GM21423 (cell line): ENCODE results near the gene LGMN.
"Not testable (repeated sequence)": the region's sequence is repeated elsewhere in the genome, so short reads cannot be mapped to it uniquely, and the experiment has no call there.

Experiments used
- ATAC-seq: cut with Tn5 transposase; IDR thresholded peaks from one replicate; pipeline ENCODE4 v1.9.1; 2021; ENCODE audit warnings: mild to moderate bottlenecking, moderate library complexity; ENCODE audit not compliant: unreplicated experiment

Gene LGMN

DNA sequence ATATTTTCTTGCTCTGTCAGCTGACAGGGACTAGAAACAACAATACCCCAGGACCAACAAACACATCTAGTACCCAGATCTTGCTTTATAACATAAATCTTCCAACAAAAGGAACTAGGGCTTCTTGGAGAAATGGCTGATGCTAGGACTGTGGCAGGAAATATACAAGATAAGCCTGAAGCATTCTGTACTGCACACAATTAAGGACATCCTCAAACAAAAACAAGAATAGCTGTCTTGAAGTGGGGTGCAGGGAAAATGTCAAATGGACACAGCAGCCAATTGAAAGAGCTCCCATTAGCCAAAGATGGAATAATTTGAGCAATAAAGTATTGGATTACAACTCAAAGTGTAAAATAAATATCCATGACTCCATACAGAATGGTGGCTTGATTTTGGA is 50.0 kb downstream of the LGMN start:
- ATAC-seq: no peak

DNA sequence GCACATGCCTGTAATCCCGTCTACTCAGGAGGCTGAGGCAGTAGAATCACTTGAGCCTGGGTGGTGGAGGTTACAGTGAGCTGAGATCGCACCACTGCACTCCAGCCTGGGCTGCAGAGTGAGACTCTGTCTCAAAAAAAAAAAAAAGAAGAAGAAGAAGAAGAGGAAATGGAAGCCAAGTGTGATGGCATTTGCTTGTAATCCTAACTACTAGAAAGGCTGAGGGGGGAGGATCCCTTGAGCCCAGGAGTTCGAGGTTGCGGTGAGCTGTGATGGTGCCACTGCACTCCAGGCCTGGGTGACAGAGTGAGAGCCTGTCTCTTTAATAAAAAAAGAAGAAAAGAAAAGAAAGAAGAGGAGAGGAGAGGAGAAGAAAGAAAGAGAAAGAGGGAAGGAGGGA is 52.1 kb downstream of the LGMN start:
- ATAC-seq: no peak

DNA sequence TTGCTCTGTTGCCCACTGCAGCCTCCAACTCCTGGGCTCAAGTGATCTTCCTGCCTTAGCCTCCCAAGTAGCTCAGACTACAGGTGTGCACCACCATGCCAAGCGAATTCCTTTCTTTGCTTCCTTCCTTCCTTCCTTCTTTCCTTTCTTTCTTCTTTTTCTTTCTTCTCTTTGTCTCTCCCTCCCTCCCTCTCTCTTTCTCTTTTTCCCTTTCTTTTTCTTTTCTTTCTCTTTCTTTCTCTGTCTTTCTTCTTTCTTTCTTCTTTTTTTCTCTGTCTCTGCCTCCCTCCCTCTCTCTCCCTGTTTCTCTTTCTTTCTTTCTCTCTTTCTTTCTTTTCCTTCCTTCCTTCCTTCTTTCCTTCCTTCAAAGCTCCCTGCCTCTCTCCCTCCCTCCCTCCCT is 52.9 kb downstream of the LGMN start:
- no peak for ATAC-seq

DNA sequence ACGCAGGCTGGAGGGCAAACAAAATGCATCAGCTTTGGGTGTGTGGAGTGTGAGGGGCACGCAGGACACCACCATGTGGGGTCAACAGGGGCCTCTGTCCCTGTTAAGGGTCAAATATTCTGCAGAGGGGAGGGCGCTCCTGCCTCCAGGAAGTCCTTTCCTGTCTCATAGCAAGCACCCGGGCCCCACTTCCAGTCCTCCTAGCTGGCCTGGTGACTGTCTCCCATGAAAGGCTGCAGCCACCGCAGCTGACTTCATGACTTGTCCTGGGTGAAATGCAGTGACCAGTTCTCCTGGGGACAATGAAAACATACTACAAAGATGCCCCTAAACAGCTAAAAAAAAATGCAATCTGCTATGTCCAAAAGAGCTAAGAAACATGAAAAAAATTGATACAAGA is 53.6 kb downstream of the LGMN start:
- ATAC-seq: no peak

DNA sequence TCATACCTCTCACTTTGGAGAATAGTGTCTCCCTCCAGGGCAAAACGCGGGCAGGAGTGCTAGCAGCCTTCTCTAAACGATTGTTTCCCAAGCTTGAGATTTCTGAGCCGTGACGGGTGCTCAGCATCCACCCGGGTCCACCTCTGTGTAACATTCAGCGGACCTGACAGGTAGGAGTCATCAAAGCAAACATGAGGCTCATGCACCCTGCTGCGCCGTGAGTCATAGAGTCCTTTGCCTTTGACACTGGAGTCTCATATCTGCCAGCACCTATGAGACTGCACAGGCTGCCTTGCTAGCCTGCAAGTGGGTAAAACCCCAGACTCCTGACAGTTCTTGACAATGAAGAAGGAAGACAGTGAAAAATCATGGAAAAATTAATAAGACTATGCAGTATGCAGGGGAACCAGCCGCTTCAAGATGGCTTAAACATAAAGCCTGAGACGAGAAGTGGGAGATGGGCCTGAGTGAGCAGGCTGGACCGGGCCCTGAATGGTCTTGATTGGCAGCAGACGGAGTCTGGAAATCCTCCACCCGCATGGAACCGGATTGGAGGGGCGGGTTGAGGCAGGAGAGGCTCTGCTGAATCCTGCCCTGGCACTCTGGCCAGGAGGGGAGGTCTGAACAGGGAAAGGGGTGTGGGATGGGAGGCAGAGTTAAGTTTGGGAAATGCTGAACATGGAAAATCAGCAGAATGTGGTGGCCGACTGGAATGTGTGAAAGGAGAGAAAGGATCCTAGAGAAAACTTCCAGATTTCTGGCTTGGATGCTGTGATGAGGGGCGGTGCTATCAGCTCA is 54.2 kb downstream of the LGMN start:
- no peak for ATAC-seq

DNA sequence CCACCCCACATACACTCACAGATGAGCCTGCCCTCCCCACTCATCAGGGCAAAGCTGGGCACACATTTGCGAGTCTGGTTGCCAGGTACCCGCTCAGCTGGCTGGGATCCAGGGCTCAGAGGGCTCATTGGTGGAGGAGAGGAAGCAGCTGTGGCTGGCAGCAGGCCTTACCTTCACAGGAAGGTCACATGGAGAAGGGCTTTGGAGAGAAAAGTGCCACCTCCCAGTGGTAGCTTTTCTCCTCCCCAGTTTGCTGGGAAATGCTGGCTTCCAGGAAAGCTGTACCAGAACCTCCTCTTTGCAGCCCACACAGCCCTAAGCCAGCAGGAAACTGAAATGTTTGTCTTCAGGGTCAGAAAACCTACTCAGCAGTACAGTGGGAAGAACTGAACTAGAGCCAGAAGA is 55.6 kb downstream of the LGMN start:
- ATAC-seq: no peak

DNA sequence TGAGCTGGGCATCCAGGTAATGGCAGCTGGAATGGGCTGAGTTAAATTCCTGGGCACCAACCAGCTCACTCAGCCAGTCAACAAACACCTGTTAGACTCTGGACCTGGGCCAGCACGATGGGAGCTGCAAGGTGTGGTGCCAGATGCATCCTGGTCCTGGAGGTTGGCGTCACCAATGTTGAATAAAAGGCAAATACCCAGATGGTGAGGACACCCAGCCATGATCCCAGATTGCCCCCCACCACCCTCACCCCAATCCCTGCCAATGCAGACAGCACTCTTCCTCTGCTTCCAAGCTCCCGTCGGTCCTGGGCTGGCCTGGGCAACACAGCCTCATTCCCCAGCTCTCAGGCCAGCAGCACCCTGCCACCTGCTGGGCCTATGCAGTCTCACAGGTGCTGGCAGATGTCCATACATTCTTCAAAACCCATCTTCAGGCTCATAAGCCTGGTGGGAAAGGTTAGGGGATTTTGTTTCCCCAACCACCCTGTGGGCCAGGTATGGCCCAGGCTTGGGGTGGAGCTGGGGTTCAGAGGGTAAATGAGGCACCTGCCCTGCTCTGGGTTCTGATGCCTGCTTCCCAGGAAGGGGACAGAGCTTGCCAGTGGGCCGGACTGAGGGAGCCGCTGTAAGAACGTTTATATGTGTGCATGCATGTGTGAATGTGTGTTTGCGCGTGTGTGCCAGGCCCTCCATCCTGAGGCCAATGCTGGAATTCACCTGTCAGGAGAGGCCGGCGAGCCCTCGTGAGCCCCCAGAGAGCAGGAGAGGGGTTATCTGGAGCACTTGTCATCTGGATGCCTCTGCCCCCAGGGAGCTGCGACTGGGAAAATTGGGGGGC is 58.0 kb downstream of the LGMN start:
- ATAC-seq: no peak

DNA sequence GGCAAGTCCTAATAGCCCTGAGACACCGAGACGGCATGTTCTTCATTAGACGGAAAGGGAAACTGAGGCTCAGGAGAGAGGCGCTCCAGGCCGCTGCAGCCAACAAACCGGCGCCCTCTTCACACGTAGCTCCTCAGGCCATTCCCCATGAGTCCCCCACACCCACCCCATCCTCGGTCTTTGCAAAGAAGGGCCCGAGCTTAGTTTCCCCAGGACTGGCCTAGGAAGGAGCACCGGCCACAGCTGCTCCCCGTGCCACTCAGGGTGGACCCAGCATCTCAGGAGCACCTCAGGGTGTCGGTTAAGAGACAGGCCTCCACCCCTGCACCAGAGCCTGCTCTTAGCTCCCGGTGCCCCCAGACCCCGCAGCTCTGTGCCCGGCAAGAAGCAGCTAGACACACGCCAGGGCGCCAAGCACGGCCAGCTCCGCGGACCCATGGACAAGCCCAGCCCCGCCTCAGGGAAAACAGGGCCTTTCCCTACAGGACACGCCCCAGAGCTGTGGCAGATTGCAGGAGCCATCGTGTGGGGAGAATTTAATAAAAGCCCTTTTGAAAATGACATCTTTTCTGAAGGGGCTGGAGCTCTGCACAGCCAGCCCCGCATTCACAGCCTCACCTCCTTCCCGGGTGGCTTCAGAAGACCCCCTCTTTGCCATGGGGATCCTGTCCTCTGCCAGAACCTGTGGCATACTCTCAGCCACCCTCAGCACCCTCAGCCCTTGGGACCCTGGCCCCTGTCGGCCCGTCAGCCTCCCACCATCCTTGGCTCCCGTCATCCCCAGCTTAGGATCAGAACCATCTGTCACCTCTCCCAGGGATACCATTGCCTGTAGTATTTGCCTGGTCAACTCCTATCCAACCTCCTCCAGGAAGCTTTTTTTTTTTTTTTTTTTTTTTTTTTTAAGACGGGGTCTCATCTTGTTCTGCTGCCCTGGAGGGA is 59.7 kb downstream of the LGMN start:
- no peak for ATAC-seq

DNA sequence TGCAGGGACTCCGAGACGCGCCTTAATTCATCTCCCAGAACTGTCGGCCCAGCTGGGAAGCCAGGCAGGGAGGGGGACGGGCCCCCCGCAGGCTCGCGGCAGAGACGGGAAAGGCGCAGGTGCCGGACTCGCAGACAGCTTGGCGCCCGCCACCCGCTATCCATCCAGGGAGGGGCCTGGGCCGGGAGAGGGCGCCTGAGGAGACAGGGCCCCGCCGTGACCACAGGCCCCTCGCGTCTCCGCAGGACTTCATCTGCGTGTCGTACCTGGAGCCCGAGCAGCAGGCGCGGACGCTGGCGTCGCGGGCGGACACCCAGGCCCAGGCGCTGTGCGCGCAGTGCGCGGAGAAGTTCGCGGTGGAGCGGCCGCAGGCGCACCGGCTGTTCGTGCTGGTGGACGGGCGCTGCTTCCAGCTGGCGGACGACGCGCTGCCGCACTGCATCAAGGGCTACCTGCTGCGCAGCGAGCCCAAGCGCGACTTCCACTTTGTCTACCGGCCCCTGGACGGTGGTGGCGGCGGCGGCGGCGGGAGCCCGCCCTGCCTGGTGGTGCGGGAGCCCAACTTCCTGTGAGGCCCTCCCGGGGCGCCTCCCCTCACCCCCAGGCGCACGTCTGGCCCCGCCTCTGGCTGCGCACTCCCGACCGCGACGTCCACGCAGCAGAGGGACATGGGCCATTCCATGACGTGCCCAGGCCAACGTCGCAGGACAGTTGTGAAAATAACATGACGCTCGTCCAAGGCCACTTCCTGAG is 60.6 kb downstream of the LGMN start:
- no peak for ATAC-seq

DNA sequence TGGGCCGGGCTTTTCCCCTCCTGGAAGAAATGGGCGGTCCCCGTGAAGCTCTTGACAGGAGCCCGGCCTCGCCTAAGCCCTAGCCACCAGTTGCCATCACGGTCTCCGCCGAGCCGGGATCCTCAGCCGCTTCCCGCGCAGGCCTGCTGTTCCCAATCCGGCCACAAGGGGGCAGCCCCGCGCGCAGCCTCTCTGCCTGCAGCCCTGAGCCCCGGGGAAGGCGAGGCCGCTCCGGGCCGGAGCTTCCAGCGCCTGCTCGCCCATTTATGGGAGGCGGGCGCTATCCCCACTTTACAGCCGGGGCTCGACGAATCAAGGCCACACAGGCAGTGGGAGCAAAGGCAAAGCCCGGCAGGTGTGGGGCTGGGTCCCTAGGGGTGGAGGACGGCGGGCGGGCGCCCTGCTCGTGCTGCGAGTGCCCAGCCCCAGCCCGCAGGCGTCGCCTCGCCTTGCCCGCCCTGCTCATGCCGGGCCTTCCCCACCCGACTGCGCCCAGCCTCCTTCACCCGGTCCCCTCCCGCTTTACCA is 61.5 kb downstream of the LGMN start:
- peak; percentile 56 for ATAC-seq

DNA sequence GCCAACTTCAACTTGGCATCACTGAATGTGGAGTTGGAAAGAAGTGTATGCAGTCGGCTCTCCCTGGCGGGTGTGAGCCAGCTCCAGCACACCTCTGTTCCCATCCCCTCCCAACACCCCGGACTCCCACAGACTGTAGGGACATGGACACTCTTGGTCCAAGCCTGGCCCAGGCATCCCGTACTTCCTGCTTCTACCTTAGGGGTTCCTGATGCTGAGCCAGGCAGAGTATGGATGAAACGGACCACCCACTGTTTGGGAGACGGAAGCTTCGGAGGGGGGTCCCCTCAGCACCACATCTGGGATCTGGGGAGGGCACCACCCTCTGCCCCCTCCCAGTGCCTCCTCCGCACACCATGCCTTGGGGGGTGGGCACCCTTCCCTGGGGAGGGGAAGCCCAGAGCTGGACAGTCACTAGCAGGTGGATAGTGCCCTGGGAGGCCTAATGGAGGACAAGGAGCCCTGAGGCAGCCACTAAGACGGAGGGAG is 62.0 kb downstream of the LGMN start:
- no peak for ATAC-seq

DNA sequence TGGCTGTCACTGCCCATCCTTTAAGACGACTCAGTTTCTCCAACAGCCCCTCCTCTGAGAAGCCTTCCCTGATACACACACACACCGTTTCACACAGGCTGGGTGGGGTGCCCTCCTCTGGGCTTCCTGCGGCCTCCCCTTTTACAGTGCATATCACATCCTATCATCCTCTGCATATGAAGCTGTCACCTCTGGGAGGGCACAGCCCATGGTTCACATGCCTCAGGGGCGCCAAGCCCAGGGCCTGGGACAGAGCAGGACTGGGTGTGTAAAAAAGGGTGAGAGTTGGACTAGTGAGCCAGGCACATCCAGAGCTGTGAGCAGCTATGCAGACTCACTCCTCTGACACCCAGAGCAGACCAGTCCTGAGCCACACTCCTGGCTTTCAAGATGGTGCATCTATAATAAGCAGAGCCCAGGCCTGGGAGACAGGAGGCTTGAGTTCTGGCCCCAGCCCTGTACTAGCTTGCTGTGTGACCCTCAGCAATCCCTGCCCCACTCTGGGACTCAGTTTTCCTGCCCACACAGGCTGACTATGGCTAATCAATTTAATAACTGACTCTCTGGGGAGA is 62.6 kb downstream of the LGMN start:
- ATAC-seq: no peak

DNA sequence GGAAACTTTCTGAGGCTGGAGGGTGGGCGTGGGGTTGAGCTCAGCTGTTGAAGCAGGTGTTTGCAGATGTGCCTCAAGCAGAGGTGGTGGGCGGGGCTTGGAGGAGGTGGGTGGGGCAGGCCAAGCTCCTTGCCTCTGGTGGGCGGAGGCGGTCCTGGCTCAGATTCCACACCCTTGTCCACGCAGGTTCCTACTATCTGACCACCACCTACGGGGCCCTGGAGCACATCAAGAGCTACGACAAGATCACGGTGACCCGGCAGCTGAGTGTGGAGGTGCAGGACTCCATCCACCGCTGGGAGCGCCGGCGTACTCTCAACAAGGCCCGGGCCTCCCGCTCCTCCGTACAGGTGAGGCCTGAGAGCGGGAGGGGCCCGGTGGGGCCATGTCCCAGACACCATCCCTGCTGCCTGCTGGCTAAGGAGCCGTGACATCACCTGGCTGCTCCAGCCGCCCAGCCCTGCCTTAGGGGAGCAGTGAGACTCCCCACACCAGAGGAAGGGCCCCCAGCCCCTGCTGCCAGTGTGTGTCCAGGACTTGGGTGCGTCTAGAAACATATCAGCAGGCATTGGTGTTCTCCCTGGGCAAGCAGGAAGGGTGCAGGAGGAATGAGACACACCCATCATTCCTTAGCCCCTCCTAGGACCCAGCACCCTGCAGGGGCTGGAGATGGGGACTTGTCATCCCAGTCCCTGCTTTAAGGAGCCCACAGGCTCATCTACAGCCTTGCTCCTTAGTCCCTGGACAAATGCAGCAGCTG is 63.4 kb downstream of the LGMN start:
- no peak for ATAC-seq

DNA sequence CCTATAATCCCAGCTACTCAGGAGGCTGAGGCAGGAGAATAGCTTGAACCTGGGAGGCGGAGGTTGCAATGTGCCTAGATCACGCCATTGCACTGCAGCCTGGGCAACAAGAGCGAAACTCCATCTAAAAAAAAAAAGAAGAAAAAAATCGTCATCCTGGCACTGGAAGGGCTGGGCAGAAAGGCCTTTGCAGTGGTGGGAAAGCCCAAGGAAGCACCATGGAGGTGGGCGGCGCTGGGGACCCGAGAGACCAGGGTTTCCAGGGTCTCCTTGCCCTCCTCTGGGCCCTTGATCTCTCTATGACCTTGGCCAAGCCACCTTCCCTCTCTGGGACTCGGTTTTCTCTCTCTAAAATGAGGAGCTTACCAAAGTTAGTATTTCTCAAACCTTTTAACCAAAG is 65.4 kb downstream of the LGMN start:
- no peak for ATAC-seq

DNA sequence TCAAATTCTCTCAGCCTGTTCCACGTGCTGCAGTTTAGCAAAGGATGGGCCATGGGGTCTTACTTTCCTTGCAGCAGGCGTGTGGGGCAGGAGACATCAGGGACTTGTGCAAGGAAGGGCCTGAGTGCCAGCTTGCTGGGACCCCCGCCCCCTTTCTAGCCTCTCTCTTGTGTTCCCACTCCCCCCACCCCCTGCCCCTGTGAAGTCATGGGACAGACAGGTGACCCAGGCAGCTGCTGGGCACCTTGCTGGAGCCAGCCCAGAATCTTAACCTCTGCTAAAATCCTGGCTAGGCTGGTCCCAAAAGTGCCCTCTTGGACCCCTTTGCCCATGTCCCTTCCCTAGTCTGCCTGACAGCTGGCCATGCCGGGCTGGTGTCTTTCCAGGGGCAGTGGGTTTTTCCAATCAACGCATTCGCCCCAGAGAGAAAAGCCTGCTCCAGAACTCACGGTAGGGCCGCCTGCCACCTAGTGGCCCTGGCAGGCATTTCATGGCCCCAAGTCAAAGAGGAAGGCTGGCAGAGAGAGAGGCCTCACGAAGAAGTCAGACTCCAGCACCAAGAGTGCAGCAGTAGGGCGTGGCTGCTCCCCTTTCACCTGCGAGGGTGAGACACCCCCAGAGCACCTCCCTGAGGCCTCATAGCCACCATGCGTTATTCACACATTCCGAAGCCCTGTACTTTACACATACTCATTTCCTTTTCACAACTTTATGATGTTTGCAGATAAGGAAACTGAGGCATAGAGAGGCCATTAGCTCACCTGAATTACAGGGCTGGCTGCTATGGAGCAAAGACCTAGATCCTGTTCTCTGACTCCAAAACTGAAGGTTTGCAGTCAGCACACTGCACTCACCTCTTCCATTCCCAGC is 67.4 kb downstream of the LGMN start:
- ATAC-seq: no peak

DNA sequence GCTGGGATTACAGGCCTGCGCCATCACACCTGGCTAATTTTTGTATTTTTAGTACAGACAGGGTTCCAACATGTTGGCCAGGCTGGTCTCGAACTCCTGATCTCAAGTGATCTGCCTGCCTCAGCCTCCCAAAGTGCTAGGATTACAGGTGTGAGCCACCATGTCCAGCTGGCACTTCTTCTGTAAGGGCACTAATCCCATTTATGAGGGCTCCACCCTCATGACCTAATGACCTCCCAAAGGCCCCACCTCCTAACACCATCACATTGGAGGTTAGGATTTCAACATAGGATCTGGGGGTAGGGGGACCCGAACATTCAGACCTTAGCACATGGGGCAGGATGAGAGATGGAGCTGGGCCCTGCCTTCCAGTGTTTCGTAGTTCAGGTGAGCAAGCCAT is 68.1 kb downstream of the LGMN start:
- not testable (repeated sequence) for ATAC-seq

DNA sequence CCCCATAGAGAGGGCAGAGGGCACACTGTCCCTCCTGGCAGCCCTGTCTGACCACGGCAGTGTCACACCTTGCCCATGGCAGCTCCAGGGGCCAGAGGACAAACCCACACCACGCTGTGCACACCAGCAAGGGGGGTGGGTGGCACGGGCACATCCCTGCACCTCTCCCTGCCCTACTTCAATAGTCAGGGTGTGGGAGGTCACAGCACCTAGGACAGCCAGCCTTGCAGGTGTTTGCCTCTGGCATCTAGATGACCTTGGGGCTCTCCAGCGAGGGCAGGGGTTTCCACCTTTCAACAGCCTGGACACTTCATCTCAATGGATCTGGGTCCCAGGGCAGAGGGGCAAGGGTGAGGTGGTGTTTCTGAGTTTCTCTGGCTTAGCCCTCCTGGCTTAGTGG is 69.2 kb downstream of the LGMN start:
- no peak for ATAC-seq

DNA sequence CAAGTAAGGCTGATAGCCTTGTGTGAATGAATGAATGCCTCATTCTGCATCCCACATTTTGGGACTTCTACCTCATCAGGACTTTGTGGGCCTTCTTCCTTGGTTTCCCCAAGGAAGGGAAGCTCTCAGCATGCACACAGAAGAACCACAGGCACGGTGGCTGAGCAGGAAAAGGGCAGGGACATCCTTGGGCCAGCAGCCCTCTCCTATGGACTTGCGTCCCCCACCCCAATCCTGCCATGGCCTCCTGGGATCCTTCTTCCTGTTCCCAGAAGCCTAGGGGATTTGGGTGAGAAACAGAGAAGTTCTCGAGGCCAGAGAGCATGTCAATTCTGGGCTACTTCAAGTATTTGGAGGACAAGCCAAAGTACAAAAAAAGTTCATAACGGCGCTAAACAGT is 69.7 kb downstream of the LGMN start:
- no peak for ATAC-seq
